Measurements from ENCODE around the gene FARSA. TPM values are rescaled to one million over a fixed set of nuclear protein-coding genes. Genes with fewer than 3 reads are reported as not detected.

Gene FARSA
- total and polyA plus RNA-seq, 2 donors (not counting 1 experiment from before 2014, with no cell fraction given), result 26.4 to 50.1 TPM

DNA sequence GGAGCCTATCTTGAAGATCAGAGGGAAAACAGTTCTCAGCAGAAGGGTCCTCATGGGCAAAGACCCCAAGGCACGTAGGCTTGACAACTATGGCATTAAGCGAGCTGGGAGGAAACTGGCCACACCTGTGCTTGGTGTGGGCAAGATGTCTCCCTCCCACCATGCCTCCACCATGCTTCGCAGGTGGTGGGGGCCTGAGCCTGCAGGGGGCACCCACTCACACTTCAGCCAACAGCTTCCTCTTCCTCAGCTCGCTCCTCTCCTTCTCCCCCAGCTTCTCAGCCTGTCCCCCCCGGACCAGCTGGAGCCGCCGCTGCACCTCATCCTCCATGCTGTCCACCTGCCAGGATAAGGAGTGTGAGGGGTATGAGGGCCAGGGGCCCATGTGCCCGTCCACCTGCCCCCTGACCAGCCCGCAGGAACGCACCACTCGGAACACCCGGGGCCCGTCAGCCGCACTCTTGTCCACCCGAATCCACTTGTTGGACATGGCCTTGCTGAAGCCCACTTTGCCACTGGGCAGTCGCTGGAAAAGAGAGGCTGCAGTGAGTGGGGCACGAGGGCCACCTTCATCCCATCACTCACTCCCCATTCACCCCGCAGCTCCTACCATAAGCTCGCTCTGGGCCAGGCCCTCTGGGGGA, 3.4 kb downstream of the FARSA start:
- 83% methylated on average over 10 of the region's 19 CpGs for WGBS (ENCODE audit: insufficient coverage)
- DNase-seq, result peak; percentile 20
- ATAC-seq (ENCODE audit: low read depth), result no peak
- Histone ChIP-seq H3K4me2 (replicated peaks; ENCODE audit: low read depth, low read length, poor library complexity, severe bottlenecking) (no peak overlapping the region), H3K27me3 (replicated peaks in 1 of 4; ENCODE audit: control extremely low read depth in 1 of 4, control insufficient read depth in 3 of 4, insufficient read depth in 4 of 4, low read length in 3 of 4) (no peaks in the 10 kb centered on the region), H3K9me3 (ENCODE audit: control extremely low read depth in 1 of 3, control insufficient read depth in 2 of 3, insufficient read depth in 1 of 3, low read length in 2 of 3) (no peaks in the 10 kb centered on the region), H3K4me3 (ENCODE audit: control extremely low read depth in 1 of 5, extremely low read depth in 1 of 5, insufficient read depth in 1 of 5, low read depth in 2 of 5, low read length in 4 of 5) (no peak overlapping the region), H3K79me2 (ENCODE audit: control insufficient read depth, insufficient read depth, low read length) (peaks cover 60% of the 10 kb centered on the region), H2AFZ (ENCODE audit: insufficient read depth, low read depth, low read length, poor library complexity, severe bottlenecking) (no peak overlapping the region), H3K36me3 (replicated peaks in 1 of 2; ENCODE audit: control extremely low read depth in 1 of 2, control insufficient read depth in 1 of 2, extremely low read depth in 1 of 2, insufficient read depth in 2 of 2, low read length in 1 of 2) (peaks cover 5 to 43% of the 10 kb centered on the region in 2 experiments), H3K4me1 (ENCODE audit: control insufficient read depth in 2 of 2, insufficient read depth in 2 of 2, low read length in 2 of 2) (peaks cover 14 to 21% of the 10 kb centered on the region in 2 donors), H4K20me1 (ENCODE audit: control insufficient read depth, insufficient read depth, low read length, poor library complexity, severe bottlenecking) (peaks cover 29% of the 10 kb centered on the region), H3K27ac (ENCODE audit: low read length in 2 of 2) (no peak overlapping the region), H3K9ac (ENCODE audit: low read length) (no peak overlapping the region)
- no peak overlapping the region for H3K27ac Mint-ChIP-seq
- POLR2A ChIA-PET, result no interaction called here
- peaks cover 24% of the 10 kb centered on the region for H3K4me1 Mint-ChIP-seq
- no peaks in the 10 kb centered on the region for H3K27me3 Mint-ChIP-seq
- no peaks in the 10 kb centered on the region for H3K9me3 Mint-ChIP-seq (ENCODE audit: insufficient read depth)
- no peak overlapping the region for H3K4me3 Mint-ChIP-seq
- no peak for TF ChIP-seq EZH2 (IDR thresholded peaks at IDR 0.05; ENCODE audit: borderline replicate concordance, insufficient read depth, low read depth, low read length, poor library complexity, severe bottlenecking)
- TF ChIP-seq, protein P1, sequence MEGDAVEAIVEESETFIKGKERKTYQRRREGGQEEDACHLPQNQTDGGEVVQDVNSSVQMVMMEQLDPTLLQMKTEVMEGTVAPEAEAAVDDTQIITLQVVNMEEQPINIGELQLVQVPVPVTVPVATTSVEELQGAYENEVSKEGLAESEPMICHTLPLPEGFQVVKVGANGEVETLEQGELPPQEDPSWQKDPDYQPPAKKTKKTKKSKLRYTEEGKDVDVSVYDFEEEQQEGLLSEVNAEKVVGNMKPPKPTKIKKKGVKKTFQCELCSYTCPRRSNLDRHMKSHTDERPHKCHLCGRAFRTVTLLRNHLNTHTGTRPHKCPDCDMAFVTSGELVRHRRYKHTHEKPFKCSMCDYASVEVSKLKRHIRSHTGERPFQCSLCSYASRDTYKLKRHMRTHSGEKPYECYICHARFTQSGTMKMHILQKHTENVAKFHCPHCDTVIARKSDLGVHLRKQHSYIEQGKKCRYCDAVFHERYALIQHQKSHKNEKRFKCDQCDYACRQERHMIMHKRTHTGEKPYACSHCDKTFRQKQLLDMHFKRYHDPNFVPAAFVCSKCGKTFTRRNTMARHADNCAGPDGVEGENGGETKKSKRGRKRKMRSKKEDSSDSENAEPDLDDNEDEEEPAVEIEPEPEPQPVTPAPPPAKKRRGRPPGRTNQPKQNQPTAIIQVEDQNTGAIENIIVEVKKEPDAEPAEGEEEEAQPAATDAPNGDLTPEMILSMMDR (IDR thresholded peaks at IDR 0.05), result no peak
- intact Hi-C loops (cut with micrococcal nuclease), result no loop called here
- CTCF ChIA-PET, result no interaction called here

DNA sequence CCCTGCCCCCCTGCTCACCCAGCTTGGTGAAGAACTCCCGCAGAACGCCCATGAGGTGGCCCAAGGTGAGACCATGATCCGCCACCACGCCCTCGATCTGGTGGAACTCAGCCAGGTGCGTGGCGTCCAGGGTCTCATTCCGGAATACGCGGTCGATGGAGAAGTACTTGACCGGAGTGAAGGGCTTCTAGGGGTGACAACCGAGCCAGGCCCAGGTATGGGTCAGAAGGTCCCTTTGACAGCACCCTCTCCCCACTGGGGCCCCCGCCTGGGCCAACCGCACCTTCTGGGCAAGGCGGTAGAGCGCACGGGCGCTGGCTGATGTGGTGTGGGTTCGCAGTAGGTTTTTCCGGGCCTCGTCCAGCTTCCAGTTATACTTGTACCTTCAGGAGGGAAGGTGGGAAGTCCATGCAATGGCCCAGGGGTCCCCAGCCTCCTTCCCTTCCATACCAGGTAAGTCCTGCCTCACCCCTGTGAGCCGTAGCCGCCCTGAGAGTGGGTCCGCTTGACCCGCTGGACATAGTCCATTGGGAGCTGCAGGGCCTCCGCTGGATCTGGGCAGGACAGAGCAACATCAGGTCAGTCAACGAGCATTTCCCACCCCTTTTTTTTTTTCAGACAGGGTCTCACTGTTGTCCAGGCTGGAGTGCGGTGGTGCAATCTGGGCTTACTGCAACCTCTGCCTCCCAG, 8.7 kb downstream of the FARSA start:
- intact Hi-C loops (cut with micrococcal nuclease), result no loop called here
- H3K4me1 ChIP-seq (ENCODE audit: control insufficient read depth in 2 of 2, insufficient read depth in 2 of 2, low read length in 2 of 2), result no peaks in the 10 kb centered on the region
- no peaks in the 10 kb centered on the region for H3K27me3 ChIP-seq (replicated peaks in 1 of 4; ENCODE audit: control extremely low read depth in 1 of 4, control insufficient read depth in 3 of 4, insufficient read depth in 4 of 4, low read length in 3 of 4)
- Mint-ChIP-seq H3K27me3 (no peaks in the 10 kb centered on the region), H3K4me1 (peaks cover 3% of the 10 kb centered on the region), H3K27ac (no peak overlapping the region), H3K9me3 (ENCODE audit: insufficient read depth) (no peaks in the 10 kb centered on the region), H3K4me3 (no peak overlapping the region)
- no peak overlapping the region for H3K4me3 ChIP-seq (ENCODE audit: control extremely low read depth in 1 of 5, extremely low read depth in 1 of 5, insufficient read depth in 1 of 5, low read depth in 2 of 5, low read length in 4 of 5)
- H2AFZ ChIP-seq (ENCODE audit: insufficient read depth, low read depth, low read length, poor library complexity, severe bottlenecking), result no peak overlapping the region
- TF ChIP-seq, protein P1 (IDR thresholded peaks at IDR 0.05), result no peak
- TF ChIP-seq EZH2 (IDR thresholded peaks at IDR 0.05; ENCODE audit: borderline replicate concordance, insufficient read depth, low read depth, low read length, poor library complexity, severe bottlenecking), result no peak
- H3K27ac ChIP-seq (ENCODE audit: low read length in 2 of 2), result no peak overlapping the region
- POLR2A ChIA-PET, result interaction anchor here (0.6 to 1.2 kb wide), 2 partner anchors 9 kb away, joined by 4 to 6 read pairs; partner anchors contain the start of gene FARSA
- CTCF ChIA-PET, result interaction anchor here (0.8 kb wide), 1 partner anchor 41 kb away, joined by 3 read pairs; no protein-coding TSS in a partner anchor
- no peak overlapping the region for H3K9ac ChIP-seq (ENCODE audit: low read length)
- H3K9me3 ChIP-seq (ENCODE audit: control extremely low read depth in 1 of 3, control insufficient read depth in 2 of 3, insufficient read depth in 1 of 3, low read length in 2 of 3), result no peaks in the 10 kb centered on the region
- H3K79me2 ChIP-seq (ENCODE audit: control insufficient read depth, insufficient read depth, low read length), result peaks cover 14% of the 10 kb centered on the region
- DNase-seq (no peak), ATAC-seq (ENCODE audit: low read depth) (no peak)
- H4K20me1 ChIP-seq (ENCODE audit: control insufficient read depth, insufficient read depth, low read length, poor library complexity, severe bottlenecking), result peaks cover 21% of the 10 kb centered on the region
- peaks cover 2 to 64% of the 10 kb centered on the region in 2 experiments for H3K36me3 ChIP-seq (replicated peaks in 1 of 2; ENCODE audit: control extremely low read depth in 1 of 2, control insufficient read depth in 1 of 2, extremely low read depth in 1 of 2, insufficient read depth in 2 of 2, low read length in 1 of 2)
- 98% methylated on average over 25 of the region's 29 CpGs for WGBS (ENCODE audit: insufficient coverage)
- H3K4me2 ChIP-seq (replicated peaks; ENCODE audit: low read depth, low read length, poor library complexity, severe bottlenecking), result no peak overlapping the region

All from B cell (primary cell).